Activated naive CD8-positive, alpha-beta T cell treated with anti-CD3 and anti-CD28 coated beads, Interleukin-2, amount 50 U/mL, for 24 hours (primary cell): ENCODE data around the gene PACSIN3.
A peak's percentile ranks its signal among the peaks of the same experiment; 100 is the strongest.
"Not testable (repeated sequence)": the region's sequence is repeated elsewhere in the genome, so short reads cannot be mapped to it uniquely, and the experiment has no call there.

Experiments used
- ATAC-seq: fragments of 150-1000 bp; cut with Tn5 transposase; one replicate; pipeline ENCODE4 v1.10.0; 2021
- DNase-seq: peaks from one replicate; pipeline ENCODE4 v3.0.0; 2021
- H3K27ac Mint-ChIP-seq: one replicate; pipeline ENCODE4 v1.8.0; 2021; ENCODE audit warnings: mild to moderate bottlenecking, mixed read lengths
- H3K27me3 Mint-ChIP-seq: one replicate; pipeline ENCODE4 v1.8.0; 2021; ENCODE audit warnings: mixed read lengths
- H3K36me3 Mint-ChIP-seq: one replicate; pipeline ENCODE4 v1.8.0; 2021; ENCODE audit warnings: low read depth, mixed read lengths
- H3K4me1 Mint-ChIP-seq: one replicate; pipeline ENCODE4 v1.8.0; 2021; ENCODE audit warnings: mixed read lengths
- H3K4me3 Mint-ChIP-seq: one replicate; pipeline ENCODE4 v1.8.0; 2021; ENCODE audit warnings: mild to moderate bottlenecking, moderate library complexity, mixed read lengths
- H3K9me3 Mint-ChIP-seq: one replicate; pipeline ENCODE4 v1.8.0; 2021; ENCODE audit warnings: mixed read lengths

Gene PACSIN3

DNA sequence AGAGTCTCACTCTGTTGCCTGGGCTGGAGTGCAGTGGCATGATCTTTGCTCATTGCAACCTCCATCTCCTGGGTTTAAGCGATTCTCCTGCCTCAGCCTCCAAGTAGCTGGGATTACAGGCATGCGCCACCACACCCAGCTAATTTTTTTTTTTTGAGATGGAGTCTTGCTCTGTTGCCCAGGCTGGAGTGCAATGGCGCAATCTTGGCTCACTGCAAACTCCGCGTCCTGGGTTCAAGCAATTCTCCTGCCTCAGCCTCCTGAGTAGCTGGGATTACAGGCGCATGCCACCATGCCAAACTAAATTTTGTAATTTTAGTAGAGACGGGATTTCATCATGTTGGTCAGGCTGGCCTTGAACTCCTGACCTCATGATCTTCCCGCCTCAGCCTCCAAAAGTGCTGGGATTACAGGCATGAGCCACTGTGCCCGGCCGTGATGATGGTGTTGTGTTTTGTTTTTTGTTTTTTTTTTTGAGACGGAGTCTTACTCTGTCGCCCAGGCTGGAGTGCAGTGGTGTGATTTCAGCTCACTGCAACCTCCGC, 21.8 kb upstream of the PACSIN3 start:
- not testable (repeated sequence) for H3K4me1 Mint-ChIP-seq, H3K9me3 Mint-ChIP-seq, H3K4me3 Mint-ChIP-seq, H3K27ac Mint-ChIP-seq, DNase-seq, ATAC-seq, H3K36me3 Mint-ChIP-seq, H3K27me3 Mint-ChIP-seq

DNA sequence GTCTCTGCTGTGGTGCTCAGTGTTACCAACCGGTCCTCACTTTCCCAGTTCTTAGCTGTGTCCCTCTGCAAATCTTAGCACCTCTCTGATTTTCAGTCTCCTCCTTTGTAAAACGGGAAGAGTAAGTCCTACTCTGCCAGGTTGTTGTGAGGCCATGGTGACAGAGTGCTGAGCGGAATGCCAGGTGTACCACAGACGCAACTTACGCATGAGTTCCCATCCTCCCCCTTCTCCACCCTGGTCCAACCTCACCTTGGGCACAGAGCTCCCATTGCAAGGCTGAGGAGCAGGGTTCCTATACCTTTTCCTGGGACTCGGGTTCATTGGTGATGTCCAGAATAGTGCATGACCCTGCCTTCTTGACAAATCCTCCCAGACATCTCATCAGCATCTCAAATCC, 21.2 kb upstream of the PACSIN3 start:
- H3K36me3 Mint-ChIP-seq, result no peaks in the 10 kb centered on the region
- H3K27me3 Mint-ChIP-seq, result no peaks in the 10 kb centered on the region
- no peaks in the 10 kb centered on the region for H3K9me3 Mint-ChIP-seq
- H3K27ac Mint-ChIP-seq, result no peak overlapping the region
- H3K4me1 Mint-ChIP-seq, result no peaks in the 10 kb centered on the region
- H3K4me3 Mint-ChIP-seq, result no peak overlapping the region
- ATAC-seq (no peak), DNase-seq (no peak)

DNA sequence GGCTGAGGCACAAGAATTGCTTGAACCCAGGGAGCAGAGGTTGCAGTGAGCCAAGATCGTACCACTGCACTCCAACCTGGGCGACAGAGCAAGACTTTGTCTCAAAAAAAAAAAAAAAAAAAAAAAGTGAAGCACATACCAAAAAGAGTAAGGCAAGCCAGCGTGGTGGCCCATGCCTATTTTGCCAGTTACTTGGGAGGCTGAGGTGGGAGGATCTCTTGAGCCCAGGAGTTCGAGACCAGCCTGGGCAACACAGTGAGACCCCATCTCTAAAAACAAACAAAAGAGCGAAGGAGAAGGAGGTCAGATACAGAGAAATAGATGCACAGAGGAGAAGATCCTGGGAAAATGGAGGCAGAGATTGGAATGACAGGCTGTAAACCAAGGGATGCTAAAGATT, 20.3 kb upstream of the PACSIN3 start:
- not testable (repeated sequence) for ATAC-seq, H3K36me3 Mint-ChIP-seq, H3K27ac Mint-ChIP-seq, H3K9me3 Mint-ChIP-seq, H3K27me3 Mint-ChIP-seq, H3K4me3 Mint-ChIP-seq, DNase-seq, H3K4me1 Mint-ChIP-seq

DNA sequence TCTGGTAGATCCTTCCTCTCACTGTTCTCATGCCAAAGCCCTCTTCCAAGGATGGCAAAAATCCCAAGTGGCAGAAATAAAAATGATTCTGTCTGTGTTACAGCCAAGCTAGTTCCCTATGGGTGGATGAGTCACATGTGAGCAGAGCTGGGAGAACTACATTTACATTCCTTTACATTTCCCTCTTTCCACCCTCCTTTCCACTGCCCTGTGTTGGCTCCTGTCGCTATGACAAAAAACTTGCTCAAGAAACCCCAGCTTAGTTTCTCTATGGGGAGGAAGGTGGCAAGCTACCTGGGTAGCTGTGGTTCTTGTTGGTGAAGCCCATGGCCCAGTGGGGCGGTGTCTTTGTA, 18.4 kb upstream of the PACSIN3 start:
- DNase-seq (no peak), ATAC-seq (no peak)
- no peaks in the 10 kb centered on the region for H3K36me3 Mint-ChIP-seq
- H3K4me1 Mint-ChIP-seq, result no peaks in the 10 kb centered on the region
- no peaks in the 10 kb centered on the region for H3K27me3 Mint-ChIP-seq
- H3K27ac Mint-ChIP-seq, result no peak overlapping the region
- H3K9me3 Mint-ChIP-seq, result no peaks in the 10 kb centered on the region
- H3K4me3 Mint-ChIP-seq, result no peak overlapping the region

DNA sequence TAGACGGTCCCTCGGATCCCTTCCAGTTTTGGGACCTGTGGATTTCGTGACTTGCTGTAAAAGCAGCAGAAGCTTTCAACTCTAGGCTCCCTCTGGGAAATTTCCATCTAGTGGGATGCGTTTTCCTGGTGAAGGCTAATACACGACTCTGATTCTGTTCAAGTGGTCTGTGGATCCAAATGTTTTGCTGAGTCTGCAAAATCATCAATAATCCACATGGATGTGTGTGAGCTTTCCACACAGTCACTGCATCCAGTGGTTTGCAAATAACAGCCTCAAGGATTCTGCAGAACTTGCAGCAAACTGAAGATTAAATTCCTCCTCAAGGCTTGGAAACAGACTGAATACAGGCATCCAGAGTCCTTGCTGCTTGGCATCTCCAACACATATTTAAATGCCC, 16.3 kb upstream of the PACSIN3 start:
- no peaks in the 10 kb centered on the region for H3K4me1 Mint-ChIP-seq
- H3K27ac Mint-ChIP-seq, result no peak overlapping the region
- DNase-seq (no peak), ATAC-seq (no peak)
- H3K36me3 Mint-ChIP-seq, result no peaks in the 10 kb centered on the region
- H3K4me3 Mint-ChIP-seq, result no peak overlapping the region
- H3K9me3 Mint-ChIP-seq, result no peaks in the 10 kb centered on the region
- no peaks in the 10 kb centered on the region for H3K27me3 Mint-ChIP-seq

DNA sequence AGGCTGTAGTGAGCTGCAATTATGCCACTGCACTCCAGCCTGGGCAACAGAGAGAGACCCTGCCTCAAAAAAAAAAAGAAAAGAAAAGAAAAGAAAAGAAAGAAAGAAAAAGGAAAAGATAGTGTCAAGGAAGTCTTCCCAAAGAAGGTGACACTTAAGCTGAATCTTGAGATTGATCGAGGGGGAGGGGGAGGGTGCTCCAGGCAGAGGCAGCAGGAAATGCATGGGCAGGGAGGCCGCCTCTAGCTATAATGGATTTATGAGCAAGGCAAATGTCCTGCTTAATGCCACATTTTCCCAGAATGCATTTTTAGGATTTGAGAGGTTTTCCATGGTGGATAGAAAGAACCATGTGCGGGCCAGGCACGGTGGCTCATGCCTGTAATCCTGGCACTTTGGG, 14.8 kb upstream of the PACSIN3 start:
- Mint-ChIP-seq H3K4me3 (no peak overlapping the region), H3K4me1 (no peaks in the 10 kb centered on the region), H3K9me3 (no peaks in the 10 kb centered on the region), H3K27ac (no peak overlapping the region), H3K36me3 (no peaks in the 10 kb centered on the region), H3K27me3 (no peaks in the 10 kb centered on the region)
- no peak for DNase-seq
- no peak for ATAC-seq

DNA sequence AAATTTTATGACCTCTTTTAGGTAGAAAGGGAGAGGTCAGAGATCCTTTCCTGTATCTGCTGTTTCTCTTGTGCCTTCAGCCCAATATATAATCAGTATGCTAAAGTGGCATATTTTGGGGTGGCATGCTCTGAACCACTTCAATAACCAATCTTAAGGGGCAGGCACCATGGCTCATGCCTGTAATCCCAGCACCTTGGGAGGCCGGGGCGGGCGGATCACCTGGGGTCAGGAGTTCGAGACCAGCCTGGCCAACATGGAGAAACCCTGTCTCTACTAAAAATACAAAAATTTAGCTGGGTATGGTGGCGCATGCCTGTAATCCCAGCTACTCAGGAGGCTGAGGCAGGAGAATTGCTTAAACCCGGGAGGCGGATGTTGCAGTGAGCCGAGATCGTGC, 11.9 kb upstream of the PACSIN3 start:
- not testable (repeated sequence) for H3K27ac Mint-ChIP-seq, H3K9me3 Mint-ChIP-seq, H3K36me3 Mint-ChIP-seq, H3K4me3 Mint-ChIP-seq, H3K27me3 Mint-ChIP-seq, ATAC-seq, DNase-seq, H3K4me1 Mint-ChIP-seq

DNA sequence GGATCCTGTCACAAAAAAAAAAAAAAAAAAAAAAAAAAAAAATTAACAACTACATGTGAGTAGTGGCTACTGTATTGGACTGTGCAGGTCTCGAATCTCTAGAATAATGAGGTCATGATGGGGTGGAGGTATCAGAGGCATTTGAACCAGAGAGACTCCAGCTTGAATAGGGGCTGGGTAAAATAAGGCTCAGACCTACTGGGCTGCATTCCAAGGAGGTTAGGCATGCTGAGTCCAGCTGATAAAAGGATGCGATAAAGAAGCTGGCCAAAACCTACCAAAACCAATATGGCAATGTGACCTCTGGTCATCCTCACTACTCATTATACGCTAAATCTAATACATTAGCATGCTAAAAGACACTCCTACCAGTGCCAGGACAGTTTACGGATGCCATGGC, 5.9 kb upstream of the PACSIN3 start:
- no peak overlapping the region for H3K27ac Mint-ChIP-seq
- H3K27me3 Mint-ChIP-seq, result peaks cover 30% of the 10 kb centered on the region
- no peak overlapping the region for H3K4me3 Mint-ChIP-seq
- ATAC-seq (no peak), DNase-seq (no peak)
- peaks cover 7% of the 10 kb centered on the region for H3K4me1 Mint-ChIP-seq
- H3K9me3 Mint-ChIP-seq, result no peaks in the 10 kb centered on the region
- no peaks in the 10 kb centered on the region for H3K36me3 Mint-ChIP-seq

DNA sequence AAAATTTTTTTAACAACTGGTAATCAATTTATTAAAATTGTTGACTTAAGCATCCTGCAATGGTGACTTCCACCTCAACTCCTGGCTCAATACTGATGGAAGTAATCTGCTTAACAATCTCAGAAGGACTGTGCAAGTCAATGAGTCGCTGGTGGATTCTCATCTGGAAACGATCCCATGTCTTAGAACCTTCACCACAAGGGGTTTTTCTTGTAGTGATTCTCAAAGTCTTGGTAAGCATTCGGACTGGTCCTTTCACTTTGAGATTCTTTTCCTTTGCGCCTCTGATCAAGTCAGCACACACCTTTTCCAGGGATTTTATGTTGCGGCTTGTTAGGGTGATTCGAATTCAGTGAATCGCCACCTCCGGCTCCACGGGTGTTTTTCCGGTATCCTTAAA, 4.9 kb upstream of the PACSIN3 start:
- DNase-seq, H3K9me3 Mint-ChIP-seq, H3K4me3 Mint-ChIP-seq, H3K36me3 Mint-ChIP-seq, ATAC-seq, H3K27ac Mint-ChIP-seq: not testable (repeated sequence)
- peaks cover 14% of the 10 kb centered on the region for H3K4me1 Mint-ChIP-seq
- peaks cover 34% of the 10 kb centered on the region for H3K27me3 Mint-ChIP-seq

DNA sequence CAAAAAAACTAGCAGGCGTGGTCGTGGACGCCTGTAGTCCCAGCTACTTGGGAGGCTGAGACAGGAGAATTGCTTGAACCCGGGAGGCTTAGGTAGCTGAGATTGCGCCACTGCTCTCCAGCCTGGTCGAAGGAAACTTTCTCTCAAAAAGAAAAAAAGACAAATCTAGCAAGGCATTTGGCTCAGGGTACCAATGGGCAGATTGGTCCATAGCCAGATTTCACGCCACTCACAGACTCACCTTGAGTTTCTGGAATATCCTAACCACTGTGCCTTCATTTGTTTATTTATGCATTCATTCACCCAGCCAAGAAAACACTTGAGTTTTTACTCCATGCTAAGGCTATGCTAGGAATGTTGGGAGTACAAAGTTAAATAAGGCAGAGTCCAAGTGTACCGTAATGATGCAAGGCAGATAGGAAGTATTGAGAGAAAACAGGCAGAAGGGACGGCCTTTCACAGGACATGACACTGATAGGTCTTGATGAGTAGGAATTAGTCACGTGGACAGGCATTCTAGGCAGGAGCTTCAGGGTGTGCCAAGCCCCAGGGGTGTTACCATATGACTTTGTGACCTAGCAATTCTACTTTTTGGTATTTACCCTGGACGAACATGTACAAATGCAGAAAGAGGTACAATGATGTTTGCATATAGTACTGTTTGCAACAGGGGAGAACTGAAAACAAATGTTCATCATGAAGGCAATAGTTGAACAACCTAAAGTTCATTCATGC, 3.0 kb upstream of the PACSIN3 start:
- Mint-ChIP-seq H3K27me3 (peaks cover 35% of the 10 kb centered on the region), H3K4me3 (no peak overlapping the region), H3K9me3 (no peaks in the 10 kb centered on the region), H3K27ac (no peak overlapping the region), H3K4me1 (peaks cover 14% of the 10 kb centered on the region), H3K36me3 (no peaks in the 10 kb centered on the region)
- ATAC-seq, result no peak
- DNase-seq, result no peak

DNA sequence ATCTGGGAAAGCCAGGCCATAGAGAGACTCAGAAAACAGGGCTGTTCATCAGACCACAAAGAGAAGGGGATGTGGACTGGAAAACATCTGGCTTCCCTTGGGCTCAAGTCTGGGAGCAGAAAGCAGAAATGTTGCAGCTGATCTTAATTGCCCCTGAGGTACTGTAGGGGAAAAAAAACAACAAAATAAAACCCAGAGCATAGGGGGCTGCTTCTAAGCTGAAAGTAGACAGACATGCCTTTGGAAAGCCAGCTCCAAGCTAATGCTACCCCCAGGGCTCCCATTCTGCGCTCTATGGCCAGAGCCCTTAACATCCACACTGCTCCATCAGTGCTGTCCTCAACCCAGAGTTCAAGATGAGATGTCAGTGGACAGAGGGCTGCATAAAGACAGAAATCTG, 2.0 kb upstream of the PACSIN3 start:
- Mint-ChIP-seq H3K27me3 (peaks cover 38% of the 10 kb centered on the region), H3K36me3 (peaks cover 1% of the 10 kb centered on the region), H3K27ac (no peak overlapping the region), H3K4me3 (no peak overlapping the region), H3K9me3 (no peaks in the 10 kb centered on the region), H3K4me1 (peaks cover 14% of the 10 kb centered on the region)
- no peak for DNase-seq
- ATAC-seq, result no peak

DNA sequence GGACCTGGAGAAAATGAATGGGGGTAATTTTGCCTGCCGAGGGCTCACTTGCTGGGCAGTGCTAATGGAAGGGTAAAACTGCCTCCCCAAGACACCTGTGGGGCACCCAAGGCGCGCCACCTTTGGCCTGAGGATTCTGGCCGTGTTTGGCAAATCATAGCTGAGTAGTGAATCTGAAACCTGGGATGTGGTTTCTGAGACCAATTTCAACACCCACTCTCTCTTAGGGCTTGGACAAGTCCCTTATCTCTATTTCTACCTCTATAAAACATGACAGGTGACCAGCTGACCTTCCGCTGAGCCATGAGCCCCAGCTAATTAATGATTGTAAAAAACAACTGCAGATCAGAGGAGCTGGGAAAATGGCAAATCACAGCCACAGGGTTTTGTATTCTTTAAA, 1.5 kb upstream of the PACSIN3 start:
- Mint-ChIP-seq H3K4me1 (peaks cover 14% of the 10 kb centered on the region), H3K4me3 (peak overlapping the region; percentile 72), H3K27me3 (peaks cover 37% of the 10 kb centered on the region)

DNA sequence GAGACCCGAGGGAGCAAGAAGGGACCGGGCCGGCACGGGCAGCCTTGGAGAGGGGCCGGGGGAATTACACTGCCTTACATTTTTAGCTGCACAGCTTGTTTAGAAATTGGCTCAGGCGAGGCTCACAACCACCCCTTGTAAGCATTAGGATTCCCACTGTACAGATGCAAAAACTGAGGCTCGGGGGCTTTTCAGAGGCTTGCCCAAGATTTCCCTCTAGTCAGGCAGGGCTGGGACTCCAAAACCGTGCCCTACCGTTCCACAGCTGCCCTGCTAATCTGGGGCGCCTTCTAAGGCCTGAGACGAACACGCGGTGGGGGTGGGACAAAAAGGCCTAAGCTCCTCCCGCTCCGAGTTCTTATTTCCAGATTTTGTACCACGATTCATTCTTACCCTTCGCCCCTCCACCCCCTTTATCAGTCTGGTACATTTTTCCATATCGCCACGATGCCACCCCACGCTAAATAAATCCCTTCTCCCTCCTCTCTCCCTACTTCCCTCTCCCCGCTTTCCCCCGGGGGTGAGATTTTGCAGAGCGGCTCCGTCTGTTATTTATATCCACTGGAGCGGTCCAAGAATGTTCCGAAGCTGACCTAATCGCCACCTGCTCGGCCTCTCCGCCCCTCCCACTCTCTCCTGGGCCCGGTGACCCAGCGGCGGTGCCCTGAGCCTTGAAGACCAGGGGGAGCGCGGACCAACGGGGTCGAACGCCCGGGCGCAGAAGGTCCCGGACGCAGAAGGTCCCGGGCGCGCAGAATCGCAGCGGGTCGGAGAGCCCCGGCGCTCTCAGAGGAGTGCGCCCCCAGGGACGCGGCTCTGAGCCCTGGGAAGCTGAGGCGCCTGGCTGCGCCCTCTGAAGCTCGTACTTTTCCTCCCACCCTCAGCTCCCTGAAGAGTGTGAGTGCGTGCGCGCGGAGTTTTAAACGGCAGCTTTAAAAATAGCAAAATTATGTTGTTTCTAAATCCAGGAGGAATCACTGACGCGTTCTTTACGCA, 764 bp upstream of the PACSIN3 start:
- ATAC-seq (peak; percentile 76), DNase-seq (peak; percentile 63)
- Mint-ChIP-seq H3K27me3 (peaks cover 37% of the 10 kb centered on the region), H3K4me1 (peaks cover 14% of the 10 kb centered on the region), H3K27ac (peak overlapping the region; percentile 74), H3K36me3 (peaks cover 1% of the 10 kb centered on the region), H3K9me3 (no peaks in the 10 kb centered on the region), H3K4me3 (peak overlapping the region; percentile 72)

More for the DNA sequence above, 1.5 kb upstream of the PACSIN3 start:
- Mint-ChIP-seq H3K36me3 (peaks cover 1% of the 10 kb centered on the region), H3K27ac (no peak overlapping the region), H3K9me3 (no peaks in the 10 kb centered on the region)
- ATAC-seq (no peak), DNase-seq (no peak)

DNA sequence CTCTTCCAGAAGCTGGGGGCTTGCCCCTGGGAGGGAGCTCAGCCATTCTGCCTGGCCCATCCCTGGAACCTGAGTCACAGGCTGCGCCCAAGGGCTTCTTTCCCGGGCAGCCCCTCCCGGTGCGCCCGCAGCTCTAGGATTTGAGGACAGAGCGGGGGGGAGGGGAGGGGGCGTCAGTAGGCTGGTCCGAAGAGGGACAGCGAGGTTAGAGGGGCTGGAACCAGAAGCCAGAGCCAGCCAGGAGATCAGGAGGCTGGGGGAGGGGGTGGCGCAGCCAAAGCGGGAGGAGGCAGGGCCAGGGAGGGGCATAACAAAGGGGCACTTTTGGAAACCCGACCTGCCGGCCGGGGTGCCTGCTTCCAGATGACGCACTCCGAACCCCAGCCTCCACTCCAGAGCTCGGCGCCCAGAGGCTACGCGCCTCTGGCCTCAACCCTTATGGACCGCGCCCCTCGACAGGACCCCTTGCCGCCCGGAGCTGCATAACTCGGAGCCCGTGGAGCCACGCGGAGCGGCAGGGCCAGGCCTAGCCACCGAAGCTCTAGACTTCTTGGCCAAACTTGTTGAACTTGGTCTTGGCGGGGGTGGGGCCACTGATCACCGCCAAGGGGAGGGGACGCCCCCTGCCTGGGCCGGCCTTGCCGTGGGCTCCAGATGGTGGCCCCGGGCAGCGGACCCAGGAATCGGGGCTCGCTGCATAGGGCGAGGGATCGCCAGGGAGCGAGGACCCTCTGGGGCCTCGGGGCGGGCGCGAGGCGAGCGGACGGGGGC, 744 bp downstream of the PACSIN3 start:
- Mint-ChIP-seq H3K4me3 (peak overlapping the region; percentile 70), H3K9me3 (no peaks in the 10 kb centered on the region)
- no peak for ATAC-seq

More for the DNA sequence above, 744 bp downstream of the PACSIN3 start:
- Mint-ChIP-seq H3K27ac (no peak overlapping the region), H3K27me3 (peaks cover 36% of the 10 kb centered on the region), H3K4me1 (peaks cover 14% of the 10 kb centered on the region), H3K36me3 (peaks cover 1% of the 10 kb centered on the region)
- peak; percentile 16 for DNase-seq
